Hippocampal formation (tissue), 2 donors: Measurements from ENCODE around the gene HBEGF.

Source experiments
- DNase-seq, 2 donors: peaks; one replicate each; lab custom pipeline; 2025; lab: John Stamatoyannopoulos, UW

HBEGF gene

DNA sequence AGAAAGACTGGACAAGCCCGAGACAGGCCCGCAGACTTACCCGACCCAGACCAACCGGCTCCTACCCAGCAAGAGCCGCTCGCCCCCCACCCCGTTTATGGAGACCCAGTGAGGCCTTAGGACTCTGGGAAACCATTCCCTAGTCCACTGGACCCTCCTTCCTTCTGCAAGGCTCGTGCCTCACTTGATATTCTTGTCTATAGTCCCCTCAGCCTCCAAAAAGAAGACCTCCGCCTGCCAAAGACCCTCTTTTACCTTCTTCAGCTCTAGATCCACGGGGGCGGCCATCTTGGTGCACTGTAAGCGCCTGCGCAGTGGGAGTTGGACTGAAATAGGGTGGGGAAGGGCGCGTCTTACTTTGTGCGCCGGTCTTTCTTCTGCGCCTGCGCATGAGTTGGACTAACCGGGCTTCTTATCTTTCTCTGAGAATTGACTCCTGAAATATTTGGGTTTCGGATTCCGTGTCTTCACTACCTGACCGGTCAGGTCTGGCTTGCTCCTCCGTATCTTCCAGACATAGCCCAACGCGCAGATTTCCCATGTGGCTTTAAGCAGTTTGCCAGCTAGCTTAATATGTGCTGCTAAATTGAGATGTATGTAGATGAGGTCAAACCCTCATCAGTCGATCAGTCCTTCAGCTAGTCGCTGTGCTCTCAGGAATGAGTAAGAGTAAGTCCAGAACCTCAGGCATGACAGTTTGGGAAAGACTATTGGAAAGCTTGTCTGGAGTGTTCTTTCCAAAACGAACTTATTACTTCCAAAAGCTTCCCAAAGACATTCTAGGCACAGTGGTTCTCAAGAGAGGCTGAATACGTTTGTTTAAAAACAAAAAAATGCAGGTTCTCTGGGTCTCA, 43.4 kb downstream of the HBEGF start, which contains the start of gene PFDN1:
Gene PFDN1, minus strand, starts transcription at position 316 of the 854 bp plus-strand sequence. Its CDS starts 28 bp downstream, at position 288.
- peak; percentile 88 to 89 for DNase-seq

DNA sequence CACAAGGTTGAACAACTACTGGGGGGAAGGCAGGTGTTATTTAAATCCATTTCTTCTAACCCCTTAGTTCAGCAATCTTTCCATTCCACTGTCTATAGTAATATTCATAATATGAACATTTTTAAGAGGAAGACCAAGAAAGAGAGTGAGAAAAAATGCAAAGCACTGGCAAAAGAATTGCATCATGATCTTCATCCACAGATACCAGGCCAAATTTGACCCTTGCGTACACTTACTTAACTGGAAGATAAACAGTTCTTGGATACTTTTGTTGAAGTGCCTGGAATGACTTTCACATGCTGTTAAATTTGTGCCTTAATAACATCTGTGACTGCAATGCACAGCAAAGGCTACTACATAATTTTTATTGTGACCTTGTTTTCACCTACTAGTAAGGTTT, 45.3 kb downstream of the HBEGF start:
- DNase-seq, result no peak

DNA sequence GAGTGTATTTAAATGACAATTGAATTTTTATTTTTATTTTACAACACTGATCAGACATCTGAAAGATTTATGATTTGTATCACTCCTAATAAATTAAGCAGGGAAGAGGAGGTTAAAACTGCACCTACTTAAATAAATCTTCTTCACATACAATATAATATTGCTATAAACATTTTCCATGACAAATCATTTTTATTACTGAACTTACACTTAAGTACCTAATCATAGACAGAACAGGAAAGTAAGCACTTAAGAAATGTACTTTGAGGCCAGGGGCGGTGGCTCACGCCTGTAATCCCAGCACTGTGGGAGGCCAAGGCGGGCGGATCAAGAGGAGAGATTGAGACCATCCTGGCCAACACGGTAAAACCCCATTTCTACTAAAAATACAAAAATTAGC, 47.3 kb downstream of the HBEGF start:
- DNase-seq, result no peak

DNA sequence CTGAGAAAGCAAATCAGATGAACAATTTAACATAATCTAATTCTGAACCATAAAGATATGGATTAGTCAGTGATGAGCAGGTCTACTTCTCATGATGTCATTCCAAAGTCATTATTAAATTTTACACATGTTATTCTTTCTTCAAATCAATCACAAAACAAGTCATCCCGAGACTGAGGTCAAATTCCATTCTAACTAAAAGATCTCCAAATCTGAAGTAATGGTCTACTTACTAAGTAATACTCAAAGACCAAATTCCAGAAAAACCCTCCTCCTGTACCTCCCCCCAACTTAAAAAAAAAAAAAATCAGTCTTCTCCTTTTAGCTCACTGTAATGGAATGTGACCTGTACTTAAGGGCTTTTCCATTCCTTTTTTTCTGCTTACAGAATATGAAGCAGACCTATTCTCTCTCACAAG, 48.2 kb downstream of the HBEGF start:
- no peak for DNase-seq

DNA sequence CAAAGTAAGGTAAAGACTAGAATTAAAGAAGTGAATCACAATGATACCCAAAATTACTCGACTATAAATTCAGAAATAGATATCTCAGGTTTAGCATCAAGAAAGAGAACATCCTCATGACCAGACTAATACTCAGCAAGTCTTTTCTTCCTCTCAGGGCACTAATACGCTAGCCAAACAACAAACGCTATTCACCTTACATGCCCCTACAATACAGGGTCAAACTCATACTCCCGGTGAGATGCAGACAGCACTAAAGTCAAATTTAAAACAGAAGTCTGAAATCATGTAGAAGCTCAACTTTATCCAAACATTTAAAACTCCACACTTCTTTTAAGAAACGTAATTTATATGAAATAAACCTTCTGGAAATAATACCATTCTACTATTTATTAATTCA, 49.1 kb downstream of the HBEGF start:
- DNase-seq, result no peak

DNA sequence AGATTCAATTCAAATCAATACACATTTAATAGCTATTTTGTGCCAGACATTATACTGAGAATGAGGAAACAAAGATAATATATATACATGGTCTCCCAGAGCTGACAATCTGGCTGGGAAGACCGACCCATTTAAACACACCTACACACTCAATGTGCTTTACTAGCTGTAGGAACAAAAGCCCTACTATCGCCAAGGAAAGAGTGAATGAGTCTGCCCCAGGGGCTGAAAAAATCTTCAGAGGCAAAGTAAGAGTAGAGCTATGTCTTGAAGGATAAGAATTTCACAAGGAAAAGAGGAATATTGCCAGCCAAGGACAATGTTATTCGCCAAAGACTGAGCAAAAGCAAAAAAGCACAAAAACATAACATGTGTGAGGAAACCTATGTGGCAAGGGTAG, 50.1 kb downstream of the HBEGF start:
- DNase-seq, result no peak

DNA sequence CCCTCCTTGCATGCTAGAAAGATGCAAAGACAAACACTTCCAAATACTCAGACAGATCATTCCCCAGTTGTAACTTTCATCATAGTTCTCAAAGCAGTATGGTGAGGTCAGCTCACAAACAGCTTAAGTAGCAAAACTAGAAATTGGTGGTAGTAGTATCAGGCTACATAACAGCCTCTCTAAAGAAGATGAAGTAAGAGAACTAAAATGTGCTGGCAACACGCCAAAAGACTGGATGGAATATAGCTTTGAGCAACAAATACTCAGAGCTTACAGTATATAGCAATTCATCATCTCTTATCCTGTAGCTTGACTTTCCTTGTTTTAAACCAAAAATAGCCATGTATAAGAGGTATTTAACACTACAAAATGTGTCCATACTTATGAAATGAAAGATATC, 51.0 kb downstream of the HBEGF start:
- DNase-seq, result no peak

DNA sequence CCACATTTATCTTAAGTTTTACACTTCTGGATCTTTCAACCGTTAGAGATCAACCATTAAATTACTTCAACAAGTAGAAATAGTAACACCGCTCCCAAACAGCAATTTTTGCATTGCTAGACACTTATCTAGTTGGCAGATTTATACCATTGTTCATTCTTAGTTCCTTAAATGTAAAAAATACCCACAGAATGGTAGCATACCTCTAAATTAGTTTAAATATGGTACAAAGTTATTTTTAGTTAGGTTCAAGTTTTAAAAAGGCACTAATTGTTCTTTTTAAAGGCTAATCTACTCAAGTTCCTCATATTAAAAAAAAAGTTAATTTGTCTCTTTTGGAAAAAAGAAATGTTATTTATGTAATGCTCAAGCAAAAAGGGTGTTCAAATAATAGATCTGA, 51.6 kb downstream of the HBEGF start:
- no peak for DNase-seq

DNA sequence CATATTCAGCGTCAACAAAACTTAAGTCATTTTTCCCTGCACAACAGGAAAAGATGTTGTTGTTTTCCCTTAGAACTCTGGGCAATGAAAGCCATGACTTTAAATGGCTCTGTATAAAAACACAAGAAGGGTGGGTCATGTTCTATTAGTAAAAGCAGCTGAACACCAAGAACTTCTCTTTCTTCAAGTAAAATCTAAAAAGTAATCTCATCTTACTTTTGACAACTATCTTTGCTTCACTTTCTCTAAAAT, 52.6 kb downstream of the HBEGF start:
- DNase-seq, result no peak

DNA sequence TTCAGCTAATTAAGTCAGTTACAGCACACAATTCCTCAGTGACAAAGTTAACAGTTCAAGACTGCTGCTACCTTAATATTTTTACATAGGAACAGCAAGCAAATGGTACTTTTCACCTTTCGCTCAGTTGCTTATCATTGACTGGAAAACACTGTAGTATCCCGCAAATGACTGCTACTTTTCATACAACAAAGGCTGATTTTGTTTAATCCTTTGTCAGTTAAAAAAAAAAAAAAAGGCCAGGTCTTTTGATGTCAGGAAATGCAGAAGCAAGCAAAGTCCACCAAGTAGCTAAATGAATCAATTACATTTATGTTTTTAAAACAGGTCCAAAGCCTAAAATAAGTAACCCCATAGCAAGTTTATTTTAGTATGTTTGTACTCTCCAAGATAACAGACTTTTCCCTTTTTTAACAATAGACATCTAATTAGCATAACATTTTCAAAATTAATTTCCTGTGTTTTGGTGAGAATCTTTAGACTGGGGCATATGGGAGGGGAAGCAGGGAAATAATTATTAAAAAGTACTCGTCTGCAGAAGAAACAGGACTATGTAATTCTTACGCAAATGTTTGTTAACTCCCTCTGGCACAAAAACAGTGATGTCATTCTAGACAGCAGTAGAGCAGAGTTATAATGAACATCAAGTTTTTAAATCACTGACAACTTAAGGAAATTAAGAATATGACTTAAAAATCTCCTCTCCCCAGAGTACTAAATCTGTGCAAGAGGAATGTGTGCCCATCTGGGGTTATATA, 53.1 kb downstream of the HBEGF start:
- peak in 1 of 2 donors; percentile 38 for DNase-seq

DNA sequence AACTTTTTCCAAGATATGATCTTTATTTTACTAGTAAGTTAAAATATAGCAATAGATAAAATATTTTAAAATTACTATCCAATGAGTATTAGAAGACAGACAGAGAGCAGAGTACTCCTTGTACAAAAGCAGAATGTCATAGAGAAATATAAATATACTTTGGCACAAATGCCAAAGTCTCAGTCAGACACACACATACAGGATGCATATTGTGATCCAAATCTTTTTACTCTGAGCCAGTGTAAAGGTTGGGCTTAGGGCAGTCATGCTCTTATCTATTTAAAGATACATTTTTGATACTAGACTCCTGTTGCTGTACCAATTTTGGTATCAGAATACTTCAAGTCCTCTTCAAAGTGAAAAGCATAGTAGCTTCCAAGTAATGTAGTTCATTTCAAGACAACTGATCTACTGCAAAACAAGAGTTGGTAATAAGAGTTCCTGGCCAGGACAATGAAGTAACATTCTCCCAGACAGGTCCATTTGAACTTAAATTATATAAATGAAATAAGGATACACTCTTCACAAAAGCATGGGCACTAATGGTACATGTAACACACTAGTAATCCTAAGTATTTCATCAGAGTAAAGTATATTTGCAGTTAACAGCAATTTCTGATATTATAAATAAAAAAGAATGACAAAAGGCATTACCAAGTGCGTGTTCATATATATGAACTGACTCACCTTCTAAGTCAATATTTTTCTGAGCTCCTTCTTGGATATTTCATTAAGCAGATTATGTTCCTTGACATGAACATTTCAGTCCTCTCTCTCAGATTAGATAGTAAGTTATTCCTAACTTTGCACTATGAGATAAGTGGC, 54.0 kb downstream of the HBEGF start:
- DNase-seq, result no peak

DNA sequence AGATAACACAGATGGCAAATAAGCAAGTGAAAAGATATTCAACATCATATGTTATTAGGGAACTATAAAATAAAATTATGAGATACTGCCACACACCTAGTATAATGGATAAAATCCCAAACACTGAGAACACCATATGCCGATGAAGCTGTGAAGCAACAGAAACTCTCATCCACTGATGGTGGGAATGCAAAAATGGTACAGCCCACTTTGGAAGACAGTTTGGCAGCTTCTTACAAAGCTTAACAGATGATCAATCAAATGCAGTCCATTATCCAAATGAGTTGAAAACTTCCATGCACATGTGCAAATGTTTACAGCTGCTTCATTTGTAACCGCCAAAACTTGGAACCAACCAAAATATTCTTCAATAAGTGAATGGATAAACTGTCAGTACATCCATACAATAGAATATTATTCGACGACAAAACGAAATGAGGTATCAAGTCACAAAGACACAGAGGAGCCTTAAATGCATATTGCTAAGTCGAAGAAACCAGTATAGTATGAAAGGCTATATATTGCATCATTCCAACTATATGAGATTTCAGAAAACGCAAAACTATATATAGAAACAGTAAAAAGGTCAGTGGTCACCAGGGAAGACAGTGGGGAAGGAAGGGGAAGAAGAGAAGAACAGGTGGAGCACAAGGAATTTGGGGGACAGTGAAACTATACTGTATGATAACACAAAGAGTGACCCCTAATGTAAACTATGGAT, 58.4 kb downstream of the HBEGF start:
- DNase-seq, result no peak

DNA sequence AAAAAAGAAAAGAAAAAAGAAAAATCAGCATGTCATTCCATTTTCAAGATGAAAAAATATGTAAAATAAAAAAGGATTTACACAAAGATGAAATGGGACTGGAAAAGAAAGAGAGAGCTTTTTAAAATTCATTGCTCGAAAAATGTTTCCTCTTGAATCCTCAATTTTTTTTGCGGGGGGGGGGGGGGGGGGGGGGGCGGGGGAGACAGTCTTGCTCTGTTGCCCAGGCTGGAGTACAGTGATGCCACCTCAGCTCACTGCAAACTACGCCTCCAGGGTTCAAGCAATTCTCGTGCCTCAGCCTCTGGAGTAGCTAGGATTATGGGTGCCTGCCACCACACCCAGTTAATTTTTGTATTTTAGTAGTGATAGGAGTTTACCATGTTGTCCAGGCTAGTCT, 60.0 kb downstream of the HBEGF start:
- no peak for DNase-seq

DNA sequence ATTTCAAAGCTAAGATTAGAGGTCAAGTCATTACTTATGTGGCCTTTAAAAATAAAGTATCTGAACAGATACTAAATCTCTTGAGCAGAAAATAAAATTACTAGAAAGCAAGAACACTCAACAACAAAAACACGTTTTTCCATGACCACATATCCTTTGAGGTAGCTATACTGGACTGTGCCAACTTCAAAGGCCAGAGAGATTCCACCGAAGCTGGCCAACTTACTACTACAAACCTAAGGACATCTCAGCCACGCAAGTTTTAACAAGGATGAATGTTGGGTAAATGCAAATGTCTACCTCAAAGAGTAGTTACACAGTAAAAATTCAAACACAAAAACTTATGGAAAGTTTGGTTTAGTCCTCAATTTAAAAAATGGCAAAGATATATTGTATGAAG, 62.4 kb downstream of the HBEGF start:
- DNase-seq, result no peak
